PC-9 (cell line): Measurements from ENCODE around the gene LZTS2. TPM values are rescaled to one million over a fixed set of nuclear protein-coding genes. Genes with fewer than 3 reads are reported as not detected.

Source experiments
- BruUV-seq: library from RNA; stranded (reverse); fragments of 400-500 nt; replicated peaks from 2 replicates; lab custom pipeline; 2021; lab: Mats Ljungman, UMichigan
- CTCF ChIA-PET: fragments of 300-600 bp; sonication (Branson Sonifier 250); formaldehyde crosslinking; loops from one replicate; lab custom pipeline; 2022; ENCODE audit warnings: antibody characterized with exemption; lab: Charles Lee
- POLR2A ChIA-PET: fragments of 300-600 bp; sonication (Branson Sonifier 250); formaldehyde crosslinking; loops from one replicate; lab custom pipeline; 2022; ENCODE audit warnings: antibody characterized with exemption; ENCODE audit not compliant: unreplicated experiment; lab: Charles Lee
- DNase-seq, 2 experiments: peaks; one replicate each; pipeline versions ENCODE4 v3.0.0 to v3.0.0-alpha.2; 2015 to 2022; ENCODE audit warnings: mixed read lengths in 1 of 2
- H2AFZ ChIP-seq: fragments of 200-600 bp; sonication (generic); 2 replicates; pipeline ENCODE4 v1.8.1; 2017; ENCODE audit warnings: antibody characterized with exemption
- H3F3A ChIP-seq: fragments of 200-600 bp; sonication (generic); 2 replicates; pipeline ENCODE4 v1.8.1; 2017; ENCODE audit warnings: antibody characterized with exemption, mild to moderate bottlenecking, low read depth; ENCODE audit not compliant: insufficient read depth
- H3K27ac ChIP-seq: fragments of 200-600 bp; sonication (generic); 2 replicates; pipeline ENCODE4 v1.6.1; 2016; ENCODE audit warnings: mixed run types
- H3K27me3 ChIP-seq: fragments of 200-600 bp; sonication (generic); 2 replicates; pipeline ENCODE4 v1.6.1; 2016; ENCODE audit warnings: low read depth, mixed run types; ENCODE audit not compliant: insufficient read depth
- H3K36me3 ChIP-seq: fragments of 200-600 bp; sonication (generic); 2 replicates; pipeline ENCODE4 v1.6.1; 2016; ENCODE audit warnings: low read depth, mixed run types
- H3K4me1 ChIP-seq: fragments of 200-600 bp; sonication (generic); replicated peaks from 2 replicates; pipeline ENCODE4 v1.6.1; 2016; ENCODE audit warnings: mixed run types; ENCODE audit not compliant: insufficient read depth
- H3K4me2 ChIP-seq: fragments of 200-600 bp; sonication (generic); 2 replicates; pipeline ENCODE4 v1.6.1; 2017; ENCODE audit warnings: mixed run types
- H3K4me3 ChIP-seq: fragments of 200-600 bp; sonication (generic); 2 replicates; pipeline ENCODE4 v1.6.1; 2016; ENCODE audit warnings: mixed run types
- H3K79me2 ChIP-seq: fragments of 200-600 bp; sonication (generic); 2 replicates; pipeline ENCODE4 v1.6.1; 2017; ENCODE audit warnings: low read depth, mixed run types
- H3K9me2 ChIP-seq: fragments of 200-600 bp; sonication (generic); 2 replicates; pipeline ENCODE4 v1.8.1; 2017; ENCODE audit warnings: mild to moderate bottlenecking; ENCODE audit not compliant: insufficient read depth
- H3K9me3 ChIP-seq: fragments of 200-600 bp; sonication (generic); 2 replicates; pipeline ENCODE4 v1.8.1; 2016; ENCODE audit warnings: low read depth; ENCODE audit not compliant: insufficient read depth
- H4K20me1 ChIP-seq: fragments of 200-600 bp; sonication (generic); 2 replicates; pipeline ENCODE4 v1.8.1; 2017; ENCODE audit not compliant: insufficient read depth
- CTCF ChIP-seq: fragments of 200-600 bp; sonication (generic); conservative IDR thresholded peaks from 2 replicates; pipeline ENCODE4 v1.6.1; 2017; ENCODE audit warnings: mixed run types, antibody characterized with exemption, mild to moderate bottlenecking, moderate library complexity
- EZH2 ChIP-seq: fragments of 200-600 bp; sonication (generic); IDR thresholded peaks from 2 replicates; pipeline ENCODE4 v1.8.0; 2017; ENCODE audit warnings: antibody characterized with exemption, low read depth
- intact Hi-C: fragments of 100-400 bp; cut with micrococcal nuclease; formaldehyde crosslinking; loops from one replicate; pipeline ENCODE4 v1.10.0; 2022; ENCODE audit not compliant: unreplicated experiment
- total RNA-seq: library from RNA; stranded (reverse); gene quantifications from 2 replicates; pipeline ENCODE4 v1.2.3, GENCODE V29; 2021

The LZTS2 gene
- total RNA-seq, 1 experiment from 2014 or later, result 32.5 TPM

GRCh38 chr10:101038484-101038883 lies 38.9 kb downstream of the LZTS2 start:
- BruUV-seq, result no TSS peak
- TF ChIP-seq CTCF (no peak), EZH2 (no peak)
- ChIA-PET POLR2A (no interaction called here), CTCF (no interaction called here)
- H4K20me1 ChIP-seq, result no peaks in the 10 kb centered on the region
- intact Hi-C loops, result no loop called here
- no peak for DNase-seq
- H2AFZ ChIP-seq, result no peak overlapping the region
- no peak overlapping the region for H3K4me3 ChIP-seq
- H3F3A ChIP-seq, result peaks cover 6% of the 10 kb centered on the region
- H3K36me3 ChIP-seq, result no peaks in the 10 kb centered on the region
- H3K4me1 ChIP-seq, result peaks cover 17% of the 10 kb centered on the region
- H3K27ac ChIP-seq, result no peak overlapping the region
- no peaks in the 10 kb centered on the region for H3K79me2 ChIP-seq
- H3K9me3 ChIP-seq, result no peaks in the 10 kb centered on the region
- no peak overlapping the region for H3K4me2 ChIP-seq
- no peaks in the 10 kb centered on the region for H3K27me3 ChIP-seq
- H3K9me2 ChIP-seq, result no peaks in the 10 kb centered on the region

DNA sequence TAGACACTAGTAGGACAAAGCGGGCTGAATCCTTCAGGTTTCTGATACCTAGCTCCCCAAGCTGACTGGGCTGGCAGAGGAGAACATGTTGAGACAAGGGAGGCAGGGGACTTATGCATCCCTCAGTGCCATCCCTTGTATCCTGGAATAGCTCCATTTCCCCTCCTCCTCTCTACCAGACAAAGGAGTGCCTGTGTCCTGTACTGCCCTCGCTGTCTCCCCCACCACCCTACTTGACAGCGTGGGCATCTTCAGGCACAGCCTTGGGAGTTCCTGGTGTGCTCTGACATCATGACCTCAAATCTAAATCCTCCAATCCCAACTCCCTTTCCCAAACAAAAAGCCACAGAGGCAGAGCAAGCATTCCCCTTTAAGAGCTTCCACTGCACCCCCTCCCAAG lies 40.5 kb downstream of the LZTS2 start:
- no peak for DNase-seq
- no peaks in the 10 kb centered on the region for H3K9me3 ChIP-seq
- peaks cover 21% of the 10 kb centered on the region for H3K4me1 ChIP-seq
- intact Hi-C loops, result loop anchor here (10.0 kb wide), 1 partner anchor 535 kb away; no protein-coding TSS in a partner anchor
- ChIA-PET POLR2A (no interaction called here), CTCF (interaction anchor here (0.7 kb wide), 1 partner anchor 71 kb away, joined by 3 read pairs; no protein-coding TSS in a partner anchor)
- no peak overlapping the region for H3K4me2 ChIP-seq
- no peaks in the 10 kb centered on the region for H3K79me2 ChIP-seq
- no peak overlapping the region for H2AFZ ChIP-seq
- peaks cover 9% of the 10 kb centered on the region for H3F3A ChIP-seq
- H3K4me3 ChIP-seq, result no peak overlapping the region
- no peaks in the 10 kb centered on the region for H4K20me1 ChIP-seq
- no peaks in the 10 kb centered on the region for H3K36me3 ChIP-seq
- H3K27ac ChIP-seq, result no peak overlapping the region
- no TSS peak for BruUV-seq
- no peaks in the 10 kb centered on the region for H3K27me3 ChIP-seq
- no peak for TF ChIP-seq EZH2
- H3K9me2 ChIP-seq, result no peaks in the 10 kb centered on the region

DNA sequence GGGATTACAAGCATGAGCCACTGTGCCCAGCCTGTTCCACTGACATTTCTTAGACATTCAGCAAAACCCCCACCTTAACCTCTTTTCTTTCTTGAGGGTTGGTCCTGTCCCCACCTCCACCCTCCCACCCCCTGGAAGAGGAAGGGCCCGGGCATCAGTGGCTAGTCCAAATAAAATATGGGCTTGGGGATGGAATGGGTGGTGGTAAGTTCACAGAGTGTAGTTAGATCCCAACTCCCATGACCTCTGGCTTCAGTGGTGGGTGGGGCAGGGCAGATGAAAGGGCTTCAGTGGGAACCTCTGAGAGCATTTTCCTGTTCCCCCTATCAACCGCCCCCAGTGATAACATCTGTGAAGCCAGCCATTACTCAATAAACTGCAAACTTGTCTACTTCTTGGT lies 41.2 kb downstream of the LZTS2 start:
- no peak for DNase-seq
- Histone ChIP-seq H3K9me2 (no peaks in the 10 kb centered on the region), H4K20me1 (no peaks in the 10 kb centered on the region), H3K4me2 (no peak overlapping the region), H3F3A (peaks cover 9% of the 10 kb centered on the region), H3K4me1 (peaks cover 21% of the 10 kb centered on the region), H2AFZ (no peak overlapping the region), H3K27me3 (no peaks in the 10 kb centered on the region), H3K79me2 (no peaks in the 10 kb centered on the region), H3K4me3 (no peak overlapping the region), H3K36me3 (no peaks in the 10 kb centered on the region), H3K27ac (no peak overlapping the region), H3K9me3 (no peaks in the 10 kb centered on the region)
- no peak for TF ChIP-seq EZH2
- no peak for TF ChIP-seq CTCF
- CTCF ChIA-PET, result interaction anchor here (0.7 to 1.0 kb wide), 2 partner anchors 10 to 83 kb away, joined by 16 to 17 read pairs; partner anchors contain the start of genes PDZD7 and SFXN3
- intact Hi-C loops, result loop anchor here (1.0 to 10.0 kb wide), 2 partner anchors 101 to 534 kb away; no protein-coding TSS in a partner anchor
- no TSS peak for BruUV-seq
- POLR2A ChIA-PET, result no interaction called here
